ENCODE measurements around the gene NBAS.
"Not testable (repeated sequence)": the region's sequence is repeated elsewhere in the genome, so short reads cannot be mapped to it uniquely, and the experiment has no call there.

Gene NBAS

DNA sequence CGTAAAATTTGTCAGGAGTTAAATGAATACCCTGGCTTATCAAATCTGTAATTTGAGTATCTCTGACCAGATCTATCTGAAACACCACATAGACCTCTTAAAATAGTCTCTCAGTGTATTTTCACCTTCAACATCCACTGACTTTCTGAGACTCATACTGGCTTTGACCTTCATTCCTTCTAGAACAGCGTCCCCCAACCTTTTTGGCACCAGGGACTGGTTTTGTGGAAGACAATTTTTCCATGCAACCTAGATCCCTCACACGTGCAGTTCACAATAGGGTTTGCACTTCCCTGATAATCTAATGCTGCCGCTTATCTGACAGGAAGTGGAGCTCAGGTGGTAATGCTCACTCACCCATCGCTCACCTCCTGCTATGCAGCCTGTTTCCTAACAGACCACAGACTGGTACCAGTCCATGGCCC, 3.2 kb downstream of the NBAS start:
- DNase-seq = no peak

DNA sequence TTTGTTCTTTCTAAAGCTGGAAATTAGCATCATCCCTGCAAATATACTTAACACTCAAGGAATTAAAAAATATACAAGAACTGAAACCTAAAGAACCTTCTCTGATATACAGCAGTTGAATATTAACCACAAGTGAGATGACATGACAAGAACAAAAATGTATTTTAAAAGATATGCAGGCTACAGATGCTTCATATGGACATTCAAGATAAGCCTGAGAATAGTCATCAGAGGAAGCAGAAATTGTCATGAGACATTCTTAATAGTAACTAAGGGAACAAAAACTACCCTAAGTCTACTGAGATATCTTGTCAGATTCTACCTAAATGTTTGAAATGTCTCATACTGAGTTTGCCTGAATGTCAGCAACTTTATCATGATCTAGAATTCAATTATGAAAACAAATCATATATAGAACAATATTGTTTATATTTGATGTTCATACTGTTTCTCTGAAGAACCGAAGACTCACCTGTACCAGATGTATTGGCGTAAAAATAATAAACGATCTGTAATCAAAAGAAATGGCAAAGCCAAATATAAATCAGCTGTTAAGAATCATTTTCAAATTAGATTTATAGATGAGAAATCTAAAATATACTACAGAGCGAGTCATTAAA, 4.7 kb downstream of the NBAS start:
- no peak for DNase-seq

GRCh38 chr2:15555760-15556193, 5.4 kb downstream of the NBAS start:
- no peak for DNase-seq

- no peak for DNase-seq
Measured at GRCh38 chr2:15554525-15555218, 6.5 kb downstream of the NBAS start.

DNA sequence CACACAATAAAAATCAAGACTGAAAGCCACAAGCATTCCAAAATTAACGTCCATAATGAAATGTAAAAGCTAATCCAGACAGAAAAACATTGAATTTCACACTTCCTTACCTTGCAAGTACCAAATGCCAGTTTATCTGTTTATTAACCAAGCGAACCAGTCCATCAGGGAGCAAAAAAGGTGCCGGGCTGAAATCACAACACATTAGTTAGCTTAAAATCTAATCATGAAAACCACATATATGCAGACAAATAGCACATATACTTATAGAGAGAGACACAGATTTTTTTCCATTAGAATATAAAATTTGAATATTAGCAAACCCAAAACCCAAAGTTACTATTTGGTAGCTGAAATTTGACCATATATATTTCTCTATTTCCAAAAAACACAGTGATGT, 7.2 kb downstream of the NBAS start:
- no peak for DNase-seq

DNA sequence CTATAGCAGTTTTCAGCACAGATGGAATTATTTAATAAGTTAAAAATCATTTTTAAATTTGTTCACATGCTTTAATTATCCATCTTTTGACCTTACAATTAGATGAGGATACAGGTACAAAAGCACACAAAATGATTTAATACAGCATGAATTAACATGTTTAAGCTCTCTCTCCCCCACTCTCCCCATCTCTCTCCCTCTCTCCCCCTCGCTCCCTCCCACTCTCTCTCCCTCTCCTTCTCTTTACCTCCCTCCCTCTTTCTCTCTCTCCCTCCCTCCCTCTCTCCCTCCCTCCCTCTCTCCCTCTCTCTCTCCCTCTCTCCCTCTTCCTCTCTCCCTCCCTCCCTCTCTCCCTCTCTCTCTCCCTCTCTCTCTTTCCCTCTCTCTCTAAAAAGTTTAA, 7.6 kb downstream of the NBAS start:
- DNase-seq = no peak

GRCh38 chr2:15548974-15549373, 12.2 kb downstream of the NBAS start:
- DNase-seq = no peak

DNA sequence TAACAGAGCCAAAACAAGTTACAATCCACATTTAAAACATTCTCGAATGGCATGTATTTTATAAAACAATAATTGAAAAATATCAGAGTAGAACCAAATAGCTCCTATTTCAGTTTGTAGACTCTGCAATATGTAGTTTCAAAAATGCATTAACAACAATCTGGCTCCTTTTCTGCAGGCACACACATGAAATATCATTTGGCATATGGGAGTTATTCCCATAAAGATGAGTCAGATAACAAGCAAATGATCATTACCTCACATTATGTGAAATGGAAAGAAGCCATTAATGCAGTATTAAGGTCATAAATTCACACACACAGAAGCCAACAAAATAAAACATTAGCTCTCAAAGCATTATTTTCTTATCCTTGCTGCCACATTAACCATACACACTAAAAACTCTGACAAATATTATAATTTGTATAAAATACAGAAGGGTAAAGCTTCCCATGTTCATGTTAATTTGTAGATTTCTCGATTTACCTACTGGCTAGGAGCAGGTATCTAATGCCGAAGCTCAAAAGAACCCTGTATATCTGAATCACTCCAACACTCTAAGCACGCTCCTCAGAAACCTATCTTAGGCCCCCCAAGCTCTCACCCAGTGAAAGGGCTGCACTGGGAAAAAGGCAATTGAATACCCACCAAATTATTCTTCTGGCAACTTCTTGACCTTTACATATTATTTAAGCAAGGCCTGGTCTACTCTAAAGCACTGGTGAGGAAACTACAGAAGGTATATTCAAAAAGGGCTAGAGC, 13.8 kb downstream of the NBAS start:
- DNase-seq = no peak

DNA sequence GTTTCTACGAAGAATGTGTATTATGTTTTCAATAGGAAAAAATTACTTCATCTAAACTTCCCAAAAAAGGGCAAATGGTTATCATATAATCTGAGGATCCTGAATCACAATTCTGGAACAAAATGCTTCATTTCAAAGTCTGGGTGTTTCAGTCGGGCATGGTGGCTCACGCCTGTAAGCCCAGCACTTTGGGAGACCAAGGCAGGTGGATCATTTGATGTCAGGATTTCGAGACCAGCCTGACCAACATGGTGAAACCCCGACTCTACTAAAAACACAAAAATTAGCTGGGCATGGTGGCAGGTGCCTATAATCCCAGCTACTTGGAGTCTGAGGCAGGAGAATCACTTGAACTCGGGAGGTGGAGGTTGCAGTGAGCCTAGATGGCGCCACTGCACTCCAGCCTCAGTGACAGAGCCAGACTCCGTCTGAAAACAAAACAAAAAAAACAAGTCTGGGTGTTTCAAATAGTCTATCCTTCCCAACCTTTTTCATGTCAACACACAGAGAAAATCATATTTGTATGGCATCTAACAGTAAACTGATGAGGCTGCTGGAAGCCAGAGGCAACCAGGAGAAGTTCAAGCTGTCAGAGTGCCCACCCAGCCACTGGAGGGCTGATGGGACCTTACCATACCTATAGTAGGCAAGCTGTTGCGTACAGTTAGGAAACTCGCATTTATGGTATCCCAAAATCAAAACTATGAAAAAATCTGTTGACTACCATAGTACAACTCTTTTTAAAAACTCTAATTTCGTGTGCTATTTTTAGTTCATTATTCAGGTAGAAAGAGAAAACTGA, 14.6 kb downstream of the NBAS start:
- no peak for DNase-seq

- no peak for DNase-seq
Measured at GRCh38 chr2:15544227-15544626, 16.9 kb downstream of the NBAS start.

- DNase-seq = no peak
Measured at GRCh38 chr2:15543541-15543940, 17.6 kb downstream of the NBAS start.

DNA sequence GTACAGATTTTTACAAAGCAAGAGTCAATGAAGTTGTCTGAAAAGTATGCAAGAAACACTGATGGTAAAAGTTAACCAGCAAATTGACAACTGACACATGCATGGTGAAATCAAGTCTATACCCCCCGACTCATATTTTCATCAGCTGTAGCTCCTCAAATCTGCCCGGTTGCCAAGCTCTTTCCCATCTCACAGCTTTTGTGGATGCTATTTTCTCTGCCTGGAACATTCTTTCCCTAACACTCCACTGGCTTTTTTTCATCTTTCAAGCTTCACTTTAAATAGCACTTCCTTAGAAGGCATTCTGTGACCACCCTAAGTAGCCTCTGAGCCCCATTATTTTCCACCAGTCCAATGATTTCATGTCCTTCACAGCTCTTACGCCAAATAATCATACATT, 18.1 kb downstream of the NBAS start:
- no peak for DNase-seq

GRCh38 chr2:15542269-15542668, 18.9 kb downstream of the NBAS start:
- DNase-seq = not testable (repeated sequence)

GRCh38 chr2:15540523-15540922, 20.6 kb downstream of the NBAS start:
- not testable (repeated sequence) for DNase-seq

- DNase-seq = no peak
Measured at GRCh38 chr2:15539999-15540398, 21.1 kb downstream of the NBAS start.

- no peak for DNase-seq
Measured at GRCh38 chr2:15538792-15539191, 22.3 kb downstream of the NBAS start.

GRCh38 chr2:15533860-15534480, 27.2 kb downstream of the NBAS start:
- no peak for DNase-seq

DNA sequence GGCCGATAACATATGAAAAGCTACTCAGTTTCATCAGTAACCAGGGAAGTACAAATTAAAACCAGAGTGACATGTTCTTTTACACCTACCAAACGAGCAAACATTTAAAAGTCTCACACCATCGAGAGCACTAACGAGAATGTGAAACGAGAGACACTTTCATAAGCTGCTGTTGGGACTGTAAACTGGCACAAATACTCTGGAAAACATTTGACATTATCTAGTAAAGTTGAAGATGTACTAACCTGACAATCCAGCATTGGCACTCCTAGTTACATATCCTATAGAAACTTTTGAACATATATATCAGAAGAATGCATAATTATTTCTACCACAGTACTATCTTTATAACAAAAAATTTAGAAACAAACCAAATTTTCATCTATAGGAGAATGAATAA, 28.1 kb downstream of the NBAS start:
- DNase-seq = no peak

- DNase-seq = no peak
Measured at GRCh38 chr2:15531095-15531854, 29.9 kb downstream of the NBAS start.

- DNase-seq = no peak
Measured at GRCh38 chr2:15527074-15527739, 33.9 kb downstream of the NBAS start.

DNA sequence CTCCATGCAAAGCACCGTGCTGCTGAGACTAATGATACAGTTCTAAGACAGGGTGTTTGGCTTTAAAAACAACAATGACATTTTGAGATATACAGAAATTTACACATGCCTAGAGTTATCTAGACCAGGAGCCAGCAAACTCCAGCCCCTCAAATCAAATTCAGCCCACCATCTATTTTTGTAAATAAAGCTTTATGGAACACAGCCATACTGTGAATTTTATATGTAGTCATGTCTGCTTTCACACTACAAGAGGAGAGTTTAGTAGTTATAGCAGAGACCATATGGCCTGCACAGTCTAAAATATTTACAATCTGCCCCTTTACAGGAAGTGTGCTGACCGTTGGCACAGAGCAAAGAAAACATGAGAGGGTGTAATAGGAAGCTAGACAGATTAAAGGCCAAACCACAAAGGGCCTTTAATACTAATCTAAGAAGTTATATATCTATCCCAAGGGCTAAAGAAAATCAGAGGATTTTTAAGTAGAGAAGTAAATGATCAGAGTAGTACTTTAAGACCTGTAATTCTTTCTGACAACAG, 39.4 kb downstream of the NBAS start:
- DNase-seq = no peak

Measured in T1000 (cell line).